Liver (tissue), 9 donors: ENCODE data around the gene BZW2. TPM values are rescaled to one million over a fixed set of nuclear protein-coding genes. Genes with fewer than 3 reads are reported as not detected.
A peak's percentile ranks its signal among the peaks of the same experiment; 100 is the strongest.

ENCODE experiments used
- DNase-seq: peaks from one replicate; pipeline ENCODE4 v3.0.0-alpha.2; 2017; ENCODE audit warnings: low spot score
- H3K27ac ChIP-seq, 2 donors: one replicate each; pipeline ENCODE4 v1.7.0; 2013; ENCODE audit warnings: inconsistent platforms in 2 of 2, low read length in 2 of 2, control low read depth in 1 of 2, low read depth in 1 of 2, mild to moderate bottlenecking in 1 of 2
- H3K27me3 ChIP-seq, 4 donors: one replicate each; pipeline versions ENCODE4 v1.6.1 to v1.7.0; 2013; ENCODE audit warnings: low read length in 3 of 4, inconsistent platforms in 1 of 4, mild to moderate bottlenecking in 1 of 4, moderate library complexity in 1 of 4; ENCODE audit not compliant: control insufficient read depth in 4 of 4, insufficient read depth in 4 of 4
- H3K36me3 ChIP-seq, 4 donors: one replicate each; pipeline versions ENCODE4 v1.6.1 to v1.7.0; 2013; ENCODE audit warnings: low read length in 3 of 4, mild to moderate bottlenecking in 3 of 4, low read depth in 1 of 4, moderate library complexity in 1 of 4; ENCODE audit not compliant: control insufficient read depth in 4 of 4, insufficient read depth in 3 of 4
- H3K4me1 ChIP-seq, 4 donors: one replicate each; pipeline versions ENCODE4 v1.6.1 to v1.7.0; 2013; ENCODE audit warnings: low read length in 3 of 4, mild to moderate bottlenecking in 3 of 4, moderate library complexity in 1 of 4; ENCODE audit not compliant: control insufficient read depth in 4 of 4, insufficient read depth in 4 of 4
- H3K4me3 ChIP-seq, 3 donors: one replicate each; pipeline versions ENCODE4 v1.6.1 to v1.7.0; 2013; ENCODE audit warnings: low read length in 3 of 3, control low read depth in 1 of 3, low read depth in 1 of 3, mild to moderate bottlenecking in 1 of 3
- H3K9ac ChIP-seq, 2 donors: one replicate each; pipeline ENCODE4 v1.7.0; 2013; ENCODE audit warnings: low read length in 2 of 2, mild to moderate bottlenecking in 2 of 2, moderate library complexity in 2 of 2, control low read depth in 1 of 2, low read depth in 1 of 2
- H3K9me3 ChIP-seq, 4 donors: one replicate each; pipeline versions ENCODE4 v1.6.1 to v1.7.0; 2013; ENCODE audit warnings: low read length in 3 of 4; ENCODE audit not compliant: control insufficient read depth in 4 of 4
- ATF3 ChIP-seq: IDR thresholded peaks from 2 replicates; pipeline ENCODE4 v1.6.1; 2016; ENCODE audit warnings: antibody characterized with exemption
- CTCF ChIP-seq: fragments of 150-350 bp; IDR thresholded peaks from 2 replicates; pipeline ENCODE4 v1.5.1; 2017; ENCODE audit warnings: improper control_type of control experiment, low read depth, low read length; ENCODE audit not compliant: missing input control
- EGR1 ChIP-seq, 2 donors: IDR thresholded peaks; 2 replicates each; pipeline ENCODE4 v1.6.1; 2016 to 2018; ENCODE audit warnings: antibody characterized with exemption in 2 of 2, low read depth in 2 of 2
- FOXA2 ChIP-seq: IDR thresholded peaks from 2 replicates; pipeline ENCODE4 v1.6.1; 2016; ENCODE audit warnings: antibody characterized with exemption
- HNF4A ChIP-seq, 2 donors: conservative IDR thresholded peaks; 2 replicates each; pipeline ENCODE4 v1.6.1; 2016; ENCODE audit warnings: antibody characterized with exemption in 2 of 2, mild to moderate bottlenecking in 2 of 2
- HNF4G ChIP-seq: IDR thresholded peaks from 2 replicates; pipeline ENCODE4 v1.6.1; 2016; ENCODE audit warnings: antibody characterized with exemption
- JUND ChIP-seq, 2 donors: IDR thresholded peaks; 2 replicates each; pipeline ENCODE4 v1.6.1; 2016; ENCODE audit warnings: antibody characterized with exemption in 2 of 2
- MAX ChIP-seq: IDR thresholded peaks from 2 replicates; pipeline ENCODE4 v1.6.1; 2016; ENCODE audit warnings: antibody characterized with exemption
- NR2F2 ChIP-seq: IDR thresholded peaks from 2 replicates; pipeline ENCODE4 v1.6.1; 2016; ENCODE audit warnings: antibody characterized with exemption
- RAD21 ChIP-seq, 2 donors: IDR thresholded peaks; 2 replicates each; pipeline ENCODE4 v1.6.1; 2016; ENCODE audit warnings: antibody characterized with exemption in 2 of 2, mild to moderate bottlenecking in 2 of 2
- REST ChIP-seq: IDR thresholded peaks from 2 replicates; pipeline ENCODE4 v1.6.1; 2016; ENCODE audit warnings: antibody characterized with exemption, mild to moderate bottlenecking
- RXRA ChIP-seq, 2 donors: IDR thresholded peaks; 2 replicates each; pipeline ENCODE4 v1.6.1; 2017 to 2018; ENCODE audit warnings: antibody characterized with exemption in 2 of 2, mild to moderate bottlenecking in 1 of 2
- TAF1 ChIP-seq: conservative IDR thresholded peaks from 2 replicates; pipeline ENCODE4 v1.6.1; 2016; ENCODE audit warnings: antibody characterized with exemption, mild to moderate bottlenecking
- YY1 ChIP-seq: IDR thresholded peaks from 2 replicates; pipeline ENCODE4 v1.6.1; 2016; ENCODE audit warnings: antibody characterized with exemption, mild to moderate bottlenecking
- ZBTB33 ChIP-seq: IDR thresholded peaks from 2 replicates; pipeline ENCODE4 v1.6.1; 2016; ENCODE audit warnings: antibody characterized with exemption
- WGBS: extraction: QIAGEN DNeasy Blood & Tissue Kit; methylation state at CpG from one replicate; pipeline ENCODE4 v1.1.7; 2013; 5-methylcytosine and 5-hydroxymethylcytosine counted together
- polyA plus RNA-seq, 2 donors: library from polyadenylated mRNA; stranded (reverse) in 1 of 2; unstranded in 1 of 2; fragments of 200-250 nt in 1 of 2; fragments of >200 nt in 1 of 2; fragmentation: Nextera tagmentation in 1 of 2; extraction: Ambion mirVana in 1 of 2; gene quantifications; one replicate each; pipeline versions ENCODE4 v1.2.1 to v1.2.3, GENCODE V29; 2013 to 2015
- total RNA-seq, 2 donors: library from RNA; depleted of rRNA; stranded (reverse); fragments of >200 nt; gene quantifications; one replicate each; pipeline ENCODE4 v1.2.3, GENCODE V29; 2014
- donor health status: healthy.
- donor health status: healthy.
- donor health status: healthy.
- donor health status: healthy.
- donor health status: healthy.

BZW2 gene
- total and polyA plus RNA-seq, 4 donors = 10.9 to 18.6 (median 13.1) TPM

DNA sequence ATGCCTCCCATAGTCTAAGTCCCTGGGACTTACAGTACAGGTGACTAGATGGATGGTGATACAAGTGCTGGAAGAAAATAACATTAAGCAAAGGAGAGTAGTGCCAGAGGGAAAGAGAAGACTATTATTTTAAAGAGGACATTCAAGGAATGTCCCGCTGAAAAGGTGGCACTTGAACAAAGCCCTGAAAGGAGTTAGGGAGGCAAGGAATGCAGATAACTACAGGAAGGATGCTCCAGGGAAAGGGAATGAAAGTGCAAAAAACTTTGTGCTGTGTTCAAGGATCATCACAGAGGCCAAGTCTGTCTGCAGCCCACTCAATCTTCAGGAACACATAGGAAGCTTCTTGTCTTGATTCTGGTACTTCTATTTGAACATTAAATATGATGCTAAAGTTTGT is 15.3 kb upstream of the BZW2 start:
- Histone ChIP-seq H3K4me1 (no peaks in the 10 kb centered on the region), H3K36me3 (peaks cover 0 to 10% (median under 1%) of the 10 kb centered on the region in 4 donors), H3K27ac (no peak overlapping the region), H3K9ac (no peak overlapping the region), H3K4me3 (no peak overlapping the region), H3K27me3 (no peaks in the 10 kb centered on the region), H3K9me3 (no peaks in the 10 kb centered on the region)
- TF ChIP-seq MAX = no peak
- TF ChIP-seq HNF4A (conservative IDR thresholded peaks at IDR 0.05) = no peak
- WGBS = 99% methylated on average over 1 of the region's 1 CpG
- no peak for DNase-seq

DNA sequence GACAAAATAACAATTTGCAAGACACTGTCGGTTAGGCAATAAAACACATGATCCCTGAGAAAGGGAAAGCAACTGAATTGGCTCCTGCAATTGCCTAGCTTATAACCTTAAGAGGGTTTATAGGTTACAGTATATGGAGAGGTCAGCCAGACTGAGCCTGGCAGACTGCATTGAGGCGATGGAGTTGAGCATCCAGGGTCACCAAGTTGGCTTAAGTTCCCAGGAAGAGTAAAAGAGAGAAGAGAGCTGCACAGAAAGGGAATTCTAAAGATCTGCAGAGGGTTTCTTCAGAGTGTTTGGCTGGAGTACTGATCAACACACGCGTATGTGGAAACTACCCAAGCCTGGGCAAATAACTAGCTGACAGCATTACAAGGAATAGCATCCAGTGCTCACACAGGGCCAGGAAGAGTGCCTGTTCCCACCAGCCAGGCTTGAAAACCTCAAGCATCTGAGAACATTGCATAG is 11.7 kb upstream of the BZW2 start:
- no peak for DNase-seq
- H3K9me3 ChIP-seq = no peaks in the 10 kb centered on the region
- H3K4me3 ChIP-seq = no peak overlapping the region
- H3K27me3 ChIP-seq = no peaks in the 10 kb centered on the region
- H3K4me1 ChIP-seq = peaks cover 0 to 7% (median under 1%) of the 10 kb centered on the region in 4 donors
- no peak overlapping the region for H3K9ac ChIP-seq
- peaks cover 0 to 6% (median under 1%) of the 10 kb centered on the region in 4 donors for H3K36me3 ChIP-seq
- TF ChIP-seq NR2F2 (peak; percentile 83), ATF3 (no peak)
- no peak overlapping the region for H3K27ac ChIP-seq
- 59% methylated on average over 4 of the region's 4 CpGs for WGBS

DNA sequence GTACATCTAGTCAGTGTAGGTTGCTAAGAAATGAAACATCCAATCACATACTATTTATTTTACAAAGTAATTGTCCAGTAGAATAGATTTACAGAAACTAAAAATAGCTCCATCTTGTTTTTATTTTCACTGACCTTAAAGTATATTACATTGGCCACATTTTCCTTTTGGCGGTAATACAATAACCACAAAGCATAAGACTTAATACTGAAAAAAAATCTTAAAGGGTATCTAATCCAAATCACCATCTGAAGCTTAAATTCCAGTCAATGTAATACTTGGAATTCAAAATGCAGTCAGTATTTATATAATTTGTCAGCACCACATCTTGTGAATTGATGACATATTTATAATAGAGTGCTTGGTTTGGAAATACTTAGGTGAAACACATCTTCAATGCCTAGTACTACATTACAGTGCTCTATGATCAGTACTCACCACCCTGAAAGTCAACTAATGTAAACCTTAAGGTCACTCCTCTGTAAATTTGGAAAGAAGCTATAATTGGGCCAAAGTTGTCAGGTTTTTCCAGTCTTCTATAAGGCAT is 9.4 kb upstream of the BZW2 start:
- 92% methylated on average over 1 of the region's 1 CpG for WGBS
- TF ChIP-seq ATF3 (no peak), REST (no peak), CTCF (no peak), RXRA (IDR thresholded peaks at IDR 0.05) (no peak), YY1 (no peak), TAF1 (no peak), NR2F2 (no peak), MAX (no peak), ZBTB33 (no peak), JUND (IDR thresholded peaks at IDR 0.05) (no peak), EGR1 (IDR thresholded peaks at IDR 0.05; ENCODE audit: low read depth in 2 of 2) (no peak), FOXA2 (no peak), RAD21 (IDR thresholded peaks at IDR 0.05) (no peak), HNF4G (no peak)

More for the DNA sequence above, 9.4 kb upstream of the BZW2 start:
- H3K9ac ChIP-seq = no peak overlapping the region
- no peak for DNase-seq
- H3K36me3 ChIP-seq = peaks cover 0 to 4% (median under 1%) of the 10 kb centered on the region in 4 donors
- H3K27me3 ChIP-seq = no peaks in the 10 kb centered on the region
- no peak overlapping the region for H3K27ac ChIP-seq
- no peak overlapping the region for H3K4me3 ChIP-seq
- peaks cover 0 to 7% (median 2%) of the 10 kb centered on the region in 4 donors for H3K4me1 ChIP-seq
- no peaks in the 10 kb centered on the region for H3K9me3 ChIP-seq
